Parathyroid adenoma (tissue), 2 donors: ENCODE measurements around the gene IL20RB.
"Not testable (repeated sequence)": the region's sequence is repeated elsewhere in the genome, so short reads cannot be mapped to it uniquely, and the experiment has no call there.

Source experiments
- H2AFZ ChIP-seq: fragments of 300-600 bp; sonication (generic); one replicate; pipeline ENCODE4 v1.7.0; 2017; ENCODE audit warnings: antibody characterized with exemption, mild to moderate bottlenecking
- H3K27ac ChIP-seq: fragments of 300-600 bp; sonication (generic); one replicate; pipeline ENCODE4 v1.7.0; 2017
- H3K27me3 ChIP-seq: fragments of 300-600 bp; sonication (generic); one replicate; pipeline ENCODE4 v1.7.0; 2017; ENCODE audit warnings: low read length; ENCODE audit not compliant: control insufficient read depth, insufficient read depth
- H3K36me3 ChIP-seq: fragments of 300-600 bp; sonication (generic); one replicate; pipeline ENCODE4 v1.7.0; 2017; ENCODE audit warnings: low read length; ENCODE audit not compliant: control insufficient read depth, insufficient read depth
- H3K4me1 ChIP-seq: fragments of 300-600 bp; sonication (generic); one replicate; pipeline ENCODE4 v1.7.0; 2017; ENCODE audit warnings: control low read depth
- H3K4me2 ChIP-seq: fragments of 300-600 bp; sonication (generic); one replicate; pipeline ENCODE4 v1.7.0; 2017; ENCODE audit warnings: low read length
- H3K4me3 ChIP-seq: fragments of 300-600 bp; sonication (generic); one replicate; pipeline ENCODE4 v1.7.0; 2017; ENCODE audit warnings: low read depth, low read length
- H3K79me2 ChIP-seq: fragments of 300-600 bp; sonication (generic); one replicate; pipeline ENCODE4 v1.7.0; 2017; ENCODE audit warnings: control low read depth
- H3K9ac ChIP-seq: fragments of 300-600 bp; sonication (generic); one replicate; pipeline ENCODE4 v1.7.0; 2017; ENCODE audit warnings: mild to moderate bottlenecking
- H3K9me3 ChIP-seq: fragments of 300-600 bp; sonication (generic); one replicate; pipeline ENCODE4 v1.7.0; 2017; ENCODE audit warnings: low read length; ENCODE audit not compliant: control insufficient read depth
- CTCF ChIP-seq: fragments of 300-600 bp; sonication (generic); IDR thresholded peaks from one replicate; pipeline ENCODE4 v1.7.0; 2017; ENCODE audit warnings: antibody characterized with exemption, mild to moderate bottlenecking
- donor health status: primary hyperparathyroidism.

IL20RB gene

GRCh38 chr3:136960838-136961836 lies 3.4 kb downstream of the IL20RB start:
- Histone ChIP-seq H3K36me3 (no peaks in the 10 kb centered on the region), H3K79me2 (no peaks in the 10 kb centered on the region), H3K9me3 (no peaks in the 10 kb centered on the region), H2AFZ (no peak overlapping the region), H3K4me3 (no peak overlapping the region), H3K27me3 (no peaks in the 10 kb centered on the region), H3K4me1 (no peaks in the 10 kb centered on the region), H3K9ac (no peak overlapping the region), H3K4me2 (no peak overlapping the region), H3K27ac (no peak overlapping the region)
- no peak for TF ChIP-seq CTCF

- H3K9ac ChIP-seq, result no peak overlapping the region
- H3K4me1 ChIP-seq, result no peaks in the 10 kb centered on the region
- no peaks in the 10 kb centered on the region for H3K9me3 ChIP-seq
- no peaks in the 10 kb centered on the region for H3K27me3 ChIP-seq
- TF ChIP-seq CTCF, result no peak
- no peak overlapping the region for H3K4me2 ChIP-seq
- no peak overlapping the region for H2AFZ ChIP-seq
- H3K27ac ChIP-seq, result no peak overlapping the region
- H3K79me2 ChIP-seq, result no peaks in the 10 kb centered on the region
- no peaks in the 10 kb centered on the region for H3K36me3 ChIP-seq
- no peak overlapping the region for H3K4me3 ChIP-seq
Measured at GRCh38 chr3:136962927-136963326, 5.1 kb downstream of the IL20RB start.

GRCh38 chr3:136969539-136969938 lies 11.8 kb downstream of the IL20RB start:
- H3K9me3 ChIP-seq, H3K27ac ChIP-seq, H3K79me2 ChIP-seq, H3K36me3 ChIP-seq, H3K9ac ChIP-seq, H3K4me3 ChIP-seq, H2AFZ ChIP-seq, H3K27me3 ChIP-seq, H3K4me2 ChIP-seq, H3K4me1 ChIP-seq: not testable (repeated sequence)

- H3K4me3 ChIP-seq, result no peak overlapping the region
- H3K27me3 ChIP-seq, result no peaks in the 10 kb centered on the region
- no peak overlapping the region for H3K9ac ChIP-seq
- H3K4me2 ChIP-seq, result no peak overlapping the region
- no peak overlapping the region for H2AFZ ChIP-seq
- TF ChIP-seq CTCF, result no peak
- no peaks in the 10 kb centered on the region for H3K36me3 ChIP-seq
- H3K4me1 ChIP-seq, result no peaks in the 10 kb centered on the region
- no peaks in the 10 kb centered on the region for H3K9me3 ChIP-seq
- H3K27ac ChIP-seq, result no peak overlapping the region
- H3K79me2 ChIP-seq, result no peaks in the 10 kb centered on the region
Measured at GRCh38 chr3:136973352-136973751, 15.6 kb downstream of the IL20RB start.

GRCh38 chr3:136974670-136975069 lies 16.9 kb downstream of the IL20RB start:
- H3K79me2 ChIP-seq, result no peaks in the 10 kb centered on the region
- H2AFZ ChIP-seq, result no peak overlapping the region
- H3K4me2 ChIP-seq, result no peak overlapping the region
- no peaks in the 10 kb centered on the region for H3K9me3 ChIP-seq
- H3K27ac ChIP-seq, result no peak overlapping the region
- no peak overlapping the region for H3K9ac ChIP-seq
- H3K4me1 ChIP-seq, result no peaks in the 10 kb centered on the region
- no peak overlapping the region for H3K4me3 ChIP-seq
- no peaks in the 10 kb centered on the region for H3K27me3 ChIP-seq
- TF ChIP-seq CTCF, result no peak
- H3K36me3 ChIP-seq, result no peaks in the 10 kb centered on the region
